HS-27A (cell line): ENCODE data around the gene LAT.
"Not testable (repeated sequence)": the region's sequence is repeated elsewhere in the genome, so short reads cannot be mapped to it uniquely, and the experiment has no call there.

Experiments used
- DNase-seq: peaks from one replicate; pipeline ENCODE4 v3.0.0-alpha.2; 2012; ENCODE audit warnings: low read depth, missing footprints

The LAT gene

DNA sequence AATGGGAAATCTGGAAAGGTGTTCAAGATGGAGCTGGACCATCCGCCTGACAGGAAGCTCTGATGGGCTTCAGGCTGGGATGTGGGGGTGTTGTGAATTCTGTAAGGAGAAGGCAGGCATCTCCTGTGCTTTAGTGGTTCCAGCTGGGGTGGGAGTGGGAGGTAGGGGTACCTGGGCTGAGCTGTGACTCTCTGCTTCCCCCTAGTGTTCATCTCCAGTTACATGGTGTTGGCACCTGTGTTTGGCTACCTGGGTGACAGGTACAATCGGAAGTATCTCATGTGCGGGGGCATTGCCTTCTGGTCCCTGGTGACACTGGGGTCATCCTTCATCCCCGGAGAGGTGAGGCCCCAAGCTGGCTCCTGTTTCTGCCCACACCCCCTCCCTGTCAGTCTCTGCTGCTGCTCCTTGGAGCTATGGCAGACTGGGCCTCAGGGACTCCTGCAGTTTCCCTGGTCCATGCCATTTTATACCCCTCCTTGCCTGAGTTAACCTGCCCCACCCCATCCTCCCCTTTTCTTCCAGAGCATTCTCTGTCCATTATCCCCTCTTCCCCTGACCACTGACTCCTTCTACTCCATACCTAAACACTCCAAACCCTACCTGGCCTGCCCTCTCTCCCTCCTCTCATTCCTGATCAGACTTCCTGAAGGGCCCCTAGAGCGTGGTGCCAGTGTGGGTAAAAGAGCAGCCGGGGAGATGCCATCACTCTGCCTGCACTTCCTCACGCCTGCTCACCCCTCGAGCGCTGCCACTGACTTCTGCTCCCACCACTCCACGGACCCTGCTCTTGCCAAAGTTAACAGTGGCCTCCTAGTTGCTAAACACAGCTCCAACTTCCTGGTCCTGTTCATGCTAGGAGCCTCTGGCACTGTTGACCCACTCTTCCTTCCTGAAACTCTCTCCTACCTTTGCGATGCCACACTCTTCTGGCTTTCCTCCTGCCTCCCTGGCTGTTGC, 6.9 kb upstream of the LAT start:
- DNase-seq, result no peak

DNA sequence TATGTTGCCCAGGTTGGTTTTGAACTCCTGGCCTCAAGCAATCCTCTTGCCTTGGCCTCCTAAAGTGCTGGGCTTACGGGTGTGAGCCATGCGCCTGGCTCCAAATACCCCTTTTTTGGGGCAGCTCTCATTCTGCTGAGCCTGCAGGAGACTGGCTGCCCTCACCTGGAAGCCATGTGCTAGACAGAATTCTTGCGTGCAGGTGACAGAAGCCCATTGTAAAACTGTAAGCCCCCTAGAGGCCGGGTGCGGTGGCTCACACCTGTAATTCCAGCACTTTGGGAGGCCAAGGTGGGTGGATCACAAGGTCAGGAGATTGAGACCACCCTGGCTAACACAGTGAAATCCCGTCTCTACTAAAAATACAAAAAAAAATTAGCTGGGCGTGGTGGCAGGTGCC, 4.5 kb upstream of the LAT start:
- not testable (repeated sequence) for DNase-seq

DNA sequence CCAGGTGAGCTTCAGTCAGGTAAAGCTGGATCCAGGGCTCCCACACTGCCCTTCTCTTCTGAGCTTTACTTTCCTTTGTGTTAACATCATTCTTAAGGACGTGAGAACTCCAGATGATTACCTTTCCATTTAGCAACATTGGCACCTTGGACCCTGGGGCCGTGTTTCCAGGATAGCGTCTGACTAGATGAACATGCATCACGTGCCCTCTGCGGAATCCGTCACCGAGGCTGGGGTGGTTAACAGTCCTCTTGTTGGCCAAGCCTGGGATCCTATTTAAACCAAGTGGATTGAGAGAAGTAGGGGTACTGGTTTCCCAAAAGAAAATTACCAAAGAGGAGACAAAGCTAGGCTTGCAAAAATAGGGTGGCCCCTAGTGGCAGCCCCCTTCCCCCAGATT, 3.9 kb upstream of the LAT start:
- DNase-seq, result no peak

DNA sequence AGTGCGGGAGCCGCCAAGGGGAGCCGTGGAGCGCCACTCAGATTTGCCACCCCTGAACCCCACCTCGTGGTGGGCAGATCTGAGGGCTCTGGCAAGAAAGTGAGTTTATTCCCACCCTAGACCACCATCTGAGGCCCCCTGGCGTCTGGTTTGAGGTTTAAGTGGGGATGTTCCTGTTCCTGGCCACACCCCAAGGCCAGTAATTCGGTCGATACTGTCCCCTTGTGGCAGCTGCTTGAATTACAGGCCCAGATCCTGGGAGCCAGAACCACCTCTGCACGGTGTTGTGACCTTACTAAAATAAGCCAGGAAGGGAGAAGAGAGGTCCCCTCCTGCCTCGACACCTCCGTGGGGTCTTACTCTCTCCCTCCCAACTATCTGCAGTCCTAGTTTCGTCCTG, 3.3 kb upstream of the LAT start:
- DNase-seq, result no peak

DNA sequence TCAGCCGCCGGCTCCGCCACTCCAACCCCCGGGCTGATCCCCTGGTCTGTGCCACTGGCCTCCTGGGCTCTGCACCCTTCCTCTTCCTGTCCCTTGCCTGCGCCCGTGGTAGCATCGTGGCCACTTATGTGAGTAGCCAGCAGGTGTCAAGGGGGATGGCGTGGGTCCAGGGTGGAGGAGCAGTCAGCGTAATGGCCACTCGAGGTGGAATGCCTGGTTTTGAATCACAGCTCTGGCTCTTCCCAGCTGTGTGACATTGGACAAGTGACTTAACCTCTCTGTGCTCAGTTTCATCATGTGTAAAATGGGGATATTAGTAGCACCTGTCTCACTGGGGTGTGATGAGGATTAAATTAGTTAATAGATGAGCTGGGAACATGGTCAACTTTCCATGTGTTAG, 2.4 kb upstream of the LAT start:
- no peak for DNase-seq

GRCh38 chr16:28982949-28983348, 1.9 kb upstream of the LAT start:
- DNase-seq, result no peak

DNA sequence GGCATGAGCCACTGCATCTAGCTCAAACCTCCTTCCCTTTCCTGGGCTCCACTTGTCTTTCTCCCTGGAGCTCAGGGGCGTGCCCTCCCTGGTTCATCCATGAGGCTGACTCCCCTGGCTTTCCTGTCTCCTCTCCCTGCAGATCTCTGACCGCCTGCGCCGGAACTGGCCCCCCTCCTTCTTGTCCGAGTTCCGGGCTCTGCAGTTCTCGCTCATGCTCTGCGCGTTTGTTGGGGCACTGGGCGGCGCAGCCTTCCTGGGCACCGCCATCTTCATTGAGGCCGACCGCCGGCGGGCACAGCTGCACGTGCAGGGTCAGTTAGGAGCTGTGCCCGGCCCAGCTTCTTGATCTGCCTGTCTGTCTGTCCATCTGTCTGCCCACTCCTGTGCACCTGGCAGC, 1.2 kb upstream of the LAT start:
- DNase-seq, result no peak

DNA sequence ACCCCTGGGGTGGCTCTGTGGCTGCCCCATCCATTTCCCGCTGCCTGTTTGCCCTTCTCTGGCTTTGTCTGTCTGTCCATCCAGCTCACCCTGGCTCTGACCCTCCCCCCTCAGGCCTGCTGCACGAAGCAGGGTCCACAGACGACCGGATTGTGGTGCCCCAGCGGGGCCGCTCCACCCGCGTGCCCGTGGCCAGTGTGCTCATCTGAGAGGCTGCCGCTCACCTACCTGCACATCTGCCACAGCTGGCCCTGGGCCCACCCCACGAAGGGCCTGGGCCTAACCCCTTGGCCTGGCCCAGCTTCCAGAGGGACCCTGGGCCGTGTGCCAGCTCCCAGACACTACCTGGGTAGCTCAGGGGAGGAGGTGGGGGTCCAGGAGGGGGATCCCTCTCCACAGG, 761 bp upstream of the LAT start:
- DNase-seq, result no peak

- DNase-seq, result no peak
Measured at GRCh38 chr16:28985211-28986041, 574 bp downstream of the LAT start.

- no peak for DNase-seq
Measured at GRCh38 chr16:28986046-28986445, 1.2 kb downstream of the LAT start.

- DNase-seq, result no peak
Measured at GRCh38 chr16:28986492-28986891, 1.6 kb downstream of the LAT start.

DNA sequence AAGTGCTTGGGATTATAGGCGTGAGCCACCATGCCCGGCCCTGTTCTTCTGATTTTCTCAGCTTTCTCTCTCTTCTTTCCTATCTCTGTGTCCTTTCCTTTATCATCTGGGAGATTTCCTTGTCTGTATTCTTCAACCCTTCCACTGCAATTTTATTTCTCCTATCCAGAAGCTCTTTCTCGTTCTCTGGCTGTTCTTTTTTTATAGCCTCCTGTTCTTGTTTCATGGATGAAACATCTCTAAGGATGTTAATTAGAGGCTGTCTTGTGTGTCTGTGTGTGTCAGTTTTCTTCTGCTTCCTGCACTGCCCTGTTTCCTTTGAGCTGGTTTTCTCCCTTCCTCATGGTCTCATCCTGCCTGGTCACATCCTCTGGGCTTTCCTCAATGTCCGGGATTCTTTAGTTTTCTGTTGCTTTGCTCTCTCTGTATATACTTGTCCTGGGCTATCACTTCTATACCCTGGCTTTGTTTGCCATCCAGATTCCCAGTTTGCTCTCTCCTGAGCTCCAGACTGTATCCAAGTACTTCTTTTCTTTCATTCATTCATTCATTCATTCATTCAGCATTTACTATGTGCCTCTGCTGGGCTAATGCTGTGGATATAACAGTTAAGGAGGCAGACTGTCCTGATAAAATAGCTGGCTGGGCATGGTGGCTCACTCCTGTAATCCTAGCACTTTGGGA, 2.5 kb downstream of the LAT start:
- DNase-seq, result no peak

GRCh38 chr16:28989363-28989762, 4.5 kb downstream of the LAT start:
- no peak for DNase-seq

GRCh38 chr16:28990375-28991040, 5.7 kb downstream of the LAT start:
- no peak for DNase-seq

GRCh38 chr16:28991687-28992086, 6.8 kb downstream of the LAT start:
- DNase-seq, result no peak

- no peak for DNase-seq
Measured at GRCh38 chr16:28992496-28992895, 7.6 kb downstream of the LAT start.

GRCh38 chr16:28998837-28999236, 14.0 kb downstream of the LAT start:
- no peak for DNase-seq

DNA sequence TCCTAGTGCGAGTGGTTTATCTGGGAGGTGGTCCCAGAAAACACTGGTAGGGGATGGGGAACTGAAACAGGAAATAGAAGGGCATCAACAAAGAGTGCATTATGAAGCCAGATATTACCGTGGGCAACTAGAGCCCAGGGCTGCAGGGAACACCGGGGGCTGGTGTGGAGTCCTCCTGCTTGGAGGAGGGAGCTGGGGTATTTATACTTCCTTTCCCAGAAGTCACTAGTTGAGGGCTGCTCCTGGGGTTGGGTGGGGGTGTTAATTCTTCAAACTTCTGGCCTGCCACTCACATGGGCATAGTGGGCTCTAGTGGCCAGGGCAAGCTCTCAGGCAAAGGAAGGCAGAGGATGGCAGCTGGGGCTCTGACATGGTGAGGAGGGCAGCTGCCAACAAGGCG, 14.7 kb downstream of the LAT start:
- DNase-seq, result no peak

- no peak for DNase-seq
Measured at GRCh38 chr16:29000019-29000418, 15.2 kb downstream of the LAT start.

DNA sequence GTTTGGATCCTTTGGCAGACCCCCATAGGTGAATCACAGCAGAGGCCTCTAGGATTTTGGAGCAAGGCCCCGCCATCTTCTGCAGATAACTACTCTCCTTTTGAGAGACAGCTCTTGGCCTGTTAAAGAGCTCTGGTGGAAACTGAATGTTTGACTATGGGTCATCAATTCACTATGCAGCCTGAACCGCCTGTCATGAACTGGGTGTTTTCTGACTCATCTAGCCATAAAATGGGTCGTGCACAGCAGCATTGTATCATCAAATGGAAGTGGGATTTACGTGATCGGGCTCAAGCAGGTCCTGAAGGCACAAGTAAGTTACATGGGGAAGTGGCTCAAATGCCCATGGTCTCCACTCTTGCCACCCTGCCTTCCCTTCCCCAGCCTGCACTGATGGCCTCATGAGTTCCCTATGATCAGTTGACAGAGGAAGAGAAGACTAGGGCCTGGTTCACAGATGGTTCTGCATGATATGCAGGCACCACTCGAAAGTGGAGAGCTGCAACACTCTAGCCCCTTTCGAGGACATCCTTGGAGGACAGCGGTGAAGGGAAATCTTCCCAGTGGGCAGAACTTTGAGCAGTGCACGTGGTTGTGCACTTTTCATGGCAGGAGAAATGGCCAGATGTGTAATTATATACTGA, 19.8 kb downstream of the LAT start:
- not testable (repeated sequence) for DNase-seq
